NCI-H187 treated with DMSO at 0.1 percent for 48 hours (cell line): ENCODE results near the gene GAB3.
"Not testable (repeated sequence)": the region's sequence is repeated elsewhere in the genome, so short reads cannot be mapped to it uniquely, and the experiment has no call there.

Experiments
- DNase-seq: peaks from one replicate; lab custom pipeline; 2025; lab: John Stamatoyannopoulos, UW

GAB3 gene

GRCh38 chrX:154655786-154656185 is 95.1 kb downstream of the GAB3 start:
- DNase-seq, result no peak

- DNase-seq, result no peak
Observed at GRCh38 chrX:154655346-154655745, 95.5 kb downstream of the GAB3 start.

DNA sequence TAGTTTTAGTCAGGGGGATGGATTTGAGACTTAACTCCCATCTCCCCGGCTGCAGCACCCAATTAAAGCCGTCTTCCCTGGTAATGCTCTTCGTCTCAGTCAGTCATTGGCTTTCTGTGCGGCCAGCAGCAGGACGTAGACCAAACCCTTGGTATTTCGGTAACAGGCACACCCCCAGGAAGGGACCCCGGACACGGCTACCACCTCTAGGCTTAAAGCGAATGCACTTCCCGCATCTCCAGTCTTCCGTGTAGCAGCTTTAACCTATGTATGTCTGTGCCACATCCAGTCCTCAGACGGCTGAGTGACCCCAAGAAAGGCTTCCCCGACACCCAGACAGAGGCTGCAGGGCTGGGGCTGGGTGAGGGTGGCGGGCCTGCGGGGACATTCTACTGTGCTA is 96.0 kb downstream of the GAB3 start:
- no peak for DNase-seq

- DNase-seq, result no peak
Observed at GRCh38 chrX:154654372-154654771, 96.5 kb downstream of the GAB3 start.

DNA sequence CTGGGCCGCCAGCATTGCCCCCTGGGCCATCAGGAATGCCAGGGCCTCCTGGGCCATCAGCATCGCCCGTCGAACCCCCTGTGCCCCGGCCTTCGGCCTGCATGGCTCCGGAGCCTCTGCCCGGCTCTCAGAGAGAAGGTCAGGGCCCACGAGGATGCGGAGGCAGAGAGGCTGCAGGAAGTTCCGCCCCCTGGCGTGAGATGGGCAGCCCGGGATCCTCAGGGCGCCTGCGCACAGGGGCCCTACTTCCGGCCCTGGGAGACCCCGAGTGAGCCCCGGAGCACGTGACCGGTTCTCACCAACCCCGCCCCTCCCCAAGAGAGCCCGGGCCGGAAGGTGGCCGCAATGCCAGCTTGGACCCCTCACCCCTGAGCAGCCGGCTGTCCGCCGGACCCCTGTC is 97.5 kb downstream of the GAB3 start, which contains the start of gene CTAG2:
Gene CTAG2 (minus strand): TSS at position 167 of the 400 bp plus-strand sequence. CDS start 64 bp downstream, at position 103.
- DNase-seq, result not testable (repeated sequence)

DNA sequence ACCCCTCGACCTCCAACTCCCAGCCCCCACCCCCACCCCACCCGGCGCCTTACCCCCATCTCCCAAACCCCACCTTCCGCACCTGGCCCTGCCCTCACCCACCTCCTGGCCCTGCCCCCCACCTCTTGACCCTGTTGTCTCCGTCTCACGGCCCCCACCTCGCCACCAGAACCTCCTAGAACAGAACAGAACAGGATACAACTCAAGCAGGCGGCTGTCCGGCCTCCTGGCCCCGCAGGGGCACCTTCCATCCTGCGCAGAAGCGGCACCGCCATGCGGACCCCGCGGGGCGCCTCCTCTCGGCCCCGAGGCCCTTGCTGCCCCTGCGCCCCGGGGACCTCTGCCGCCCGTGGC is 97.9 kb downstream of the GAB3 start:
- DNase-seq, result no peak

- DNase-seq, result no peak
Observed at GRCh38 chrX:154652311-154653047, 98.4 kb downstream of the GAB3 start.

GRCh38 chrX:154650221-154650510 is 100.7 kb downstream of the GAB3 start:
- no peak for DNase-seq

DNA sequence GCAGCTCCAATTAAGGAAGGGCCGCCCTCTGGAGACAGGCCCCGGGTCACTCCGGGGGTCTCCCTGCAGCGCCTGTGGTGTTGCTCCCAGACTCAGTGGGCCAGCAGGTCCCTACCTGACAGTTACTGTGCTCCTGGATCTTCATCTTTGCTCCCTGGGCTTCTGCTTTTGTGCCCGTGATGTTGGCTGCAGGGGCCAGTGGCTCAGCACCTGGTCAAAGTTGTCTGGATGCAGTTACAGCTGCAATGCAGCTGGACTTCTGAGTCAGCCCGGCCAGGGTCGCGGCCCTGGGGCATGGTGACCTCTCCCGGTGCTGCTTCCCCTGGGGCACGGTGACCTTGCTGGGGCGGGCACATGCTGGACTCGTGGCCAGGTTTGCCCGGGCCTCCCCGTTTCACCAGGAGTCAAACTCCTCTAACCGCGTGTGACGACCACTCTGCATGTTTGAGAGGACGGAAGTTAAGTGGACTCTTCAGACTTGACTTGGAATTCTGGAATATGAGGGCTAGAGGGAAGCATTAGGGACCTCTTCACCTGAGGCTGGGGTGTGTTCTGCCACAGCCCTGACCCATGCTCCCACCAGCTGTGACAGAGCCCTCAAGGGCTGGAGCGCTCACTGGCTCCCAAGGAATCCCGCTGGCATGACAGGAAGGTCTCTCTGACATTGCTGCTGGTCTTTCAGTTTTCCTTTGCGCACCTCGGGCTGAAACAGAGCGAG is 101.2 kb downstream of the GAB3 start:
- DNase-seq, result no peak

GRCh38 chrX:154648931-154649330 is 101.9 kb downstream of the GAB3 start:
- DNase-seq, result no peak

DNA sequence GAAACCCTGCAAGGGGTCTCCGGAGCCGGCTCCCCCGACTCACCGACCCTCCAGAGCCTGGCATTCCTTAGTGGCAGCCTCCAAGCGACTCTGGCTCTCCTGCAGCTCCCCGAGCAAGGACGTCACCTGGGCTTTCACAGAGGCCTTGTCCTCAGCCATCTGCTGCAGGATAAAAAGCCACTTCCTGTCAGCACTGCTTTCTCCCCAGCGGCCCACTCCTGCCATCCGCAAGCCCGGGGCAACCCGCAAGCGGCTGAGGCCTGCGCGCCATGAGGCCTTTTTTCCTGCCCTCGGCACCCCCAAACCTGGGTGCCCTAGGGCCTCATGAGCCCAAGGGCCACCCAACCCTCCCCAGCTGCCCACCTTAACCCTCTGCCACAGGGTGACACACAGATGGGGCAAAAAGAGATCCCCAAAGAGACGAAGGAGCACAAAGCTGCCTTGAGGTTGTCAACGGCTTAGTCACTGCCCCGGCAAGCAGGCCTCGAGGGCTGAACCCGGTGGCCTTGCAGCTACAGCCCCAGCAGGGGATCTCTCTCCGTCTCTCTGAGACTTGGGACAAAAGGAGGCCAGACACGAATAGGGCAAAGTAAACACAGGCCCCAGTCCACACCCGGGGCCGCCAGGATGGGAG is 105.0 kb downstream of the GAB3 start:
- DNase-seq, result not testable (repeated sequence)

GRCh38 chrX:154643708-154644107 is 107.2 kb downstream of the GAB3 start:
- not testable (repeated sequence) for DNase-seq

GRCh38 chrX:154641740-154642139 is 109.1 kb downstream of the GAB3 start:
- DNase-seq, result not testable (repeated sequence)

DNA sequence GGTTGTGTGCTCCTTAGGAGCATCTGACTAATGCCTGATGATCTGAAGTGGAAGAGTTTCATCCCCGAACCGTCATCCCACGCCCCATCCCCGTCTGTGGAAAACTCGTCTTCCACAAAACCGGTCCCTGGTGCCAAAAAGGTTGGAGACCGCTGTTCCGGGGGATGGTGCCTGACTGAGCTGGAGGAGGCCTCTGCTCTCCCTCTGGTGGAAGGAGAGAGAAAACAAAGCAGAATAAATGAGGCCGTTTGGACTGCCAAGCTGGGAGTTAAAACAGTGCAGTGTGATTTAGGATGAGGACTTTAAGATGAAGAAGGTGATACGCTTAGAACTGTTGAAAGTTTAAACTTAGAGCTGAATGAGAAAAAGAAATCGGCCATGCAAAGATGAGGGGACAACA is 117.2 kb downstream of the GAB3 start:
- not testable (repeated sequence) for DNase-seq

DNA sequence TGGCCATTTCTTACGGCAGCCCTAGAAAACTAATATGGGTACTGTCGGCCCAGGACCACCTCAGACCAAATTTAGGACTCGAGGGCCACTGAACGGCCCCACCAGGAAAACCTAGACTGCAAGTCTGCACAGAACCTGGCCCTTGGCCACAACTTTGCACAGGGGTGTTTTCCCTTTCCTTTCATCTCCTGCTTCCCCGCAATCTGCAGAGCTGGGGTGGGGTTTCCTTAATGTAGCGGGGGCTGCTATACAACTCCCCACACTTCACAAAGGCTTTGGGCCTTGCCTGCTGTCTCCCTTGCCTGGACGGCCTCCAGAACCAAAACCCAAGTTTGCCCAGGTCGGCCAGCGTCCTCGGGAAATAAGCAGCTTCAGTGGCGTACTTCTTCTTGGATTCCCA is 119.9 kb downstream of the GAB3 start:
- DNase-seq, result not testable (repeated sequence)

GRCh38 chrX:154628960-154629359 is 121.9 kb downstream of the GAB3 start:
- not testable (repeated sequence) for DNase-seq
